H1 (cell line): ENCODE results near the gene SH3GL2. TPM values are rescaled to one million over a fixed set of nuclear protein-coding genes. Genes with fewer than 3 reads are reported as not detected.

Experiments
- CTCF ChIA-PET: fragments of 300-600 bp; sonication (Branson Sonifier 250); formaldehyde crosslinking; loops from one replicate; lab custom pipeline; 2021; ENCODE audit not compliant: partially characterized antibody; lab: Charles Lee
- POLR2A ChIA-PET: fragments of 300-600 bp; sonication (Branson Sonifier 250); formaldehyde crosslinking; loops from one replicate; lab custom pipeline; 2021; ENCODE audit warnings: inconsistent platforms; ENCODE audit not compliant: partially characterized antibody; lab: Charles Lee
- DNase-seq, 2 experiments: peaks; one replicate each; pipeline versions ENCODE4 v3.0.0 to v3.0.0-alpha.2; 2010 to 2022; ENCODE audit warnings: low spot score in 2 of 2, low read depth in 1 of 2, mixed read lengths in 1 of 2
- FAIRE-seq: peaks from 2 replicates; lab custom pipeline; 2011; peaks lifted over from hg19 to GRCh38; lab: Jason Lieb, UNC
- H2AFZ ChIP-seq: 2 replicates; pipeline ENCODE4 v1.8.1; 2012; ENCODE audit warnings: low read length, inconsistent platforms
- H2AK5ac ChIP-seq: 2 replicates; pipeline ENCODE4 v1.6.1; 2013; ENCODE audit warnings: low read depth, low read length
- H2BK120ac ChIP-seq: replicated peaks from 2 replicates; pipeline ENCODE3; 2013; ENCODE audit warnings: low read depth, low read length, inconsistent platforms
- H2BK12ac ChIP-seq: 2 replicates; pipeline ENCODE4 v1.6.1; 2013; ENCODE audit warnings: low read depth, low read length
- H2BK15ac ChIP-seq: 2 replicates; pipeline ENCODE4 v1.6.1; 2013; ENCODE audit warnings: low read length
- H2BK20ac ChIP-seq: 2 replicates; pipeline ENCODE4 v1.6.1; 2013; ENCODE audit warnings: low read length
- H2BK5ac ChIP-seq: 2 replicates; pipeline ENCODE4 v1.6.1; 2013; ENCODE audit warnings: low read depth, low read length
- H3K14ac ChIP-seq: 2 replicates; pipeline ENCODE4 v1.6.1; 2013; ENCODE audit warnings: inconsistent platforms; ENCODE audit not compliant: insufficient read length
- H3K18ac ChIP-seq: 2 replicates; pipeline ENCODE4 v1.6.1; 2013; ENCODE audit warnings: low read length; ENCODE audit errors: extremely low read depth
- H3K23ac ChIP-seq: 2 replicates; pipeline ENCODE4 v1.6.1; 2013; ENCODE audit warnings: inconsistent platforms; ENCODE audit not compliant: insufficient read length
- H3K23me2 ChIP-seq: 2 replicates; pipeline ENCODE4 v1.6.1; 2013; ENCODE audit warnings: low read depth, low read length
- H3K27ac ChIP-seq: 2 replicates; pipeline ENCODE4 v1.6.1; 2011; ENCODE audit warnings: low read depth, low read length, inconsistent platforms
- H3K27me3 ChIP-seq, 4 experiments: replicated peaks in 1 of 4; 1 replicate in 1 of 4; 2 replicates in 3 of 4; pipeline versions ENCODE4 v1.6.1 to v1.8.1; 2011 to 2013; ENCODE audit warnings: low read length in 3 of 4, mild to moderate bottlenecking in 3 of 4, inconsistent platforms in 2 of 4, mixed read lengths in 2 of 4, moderate library complexity in 1 of 4; ENCODE audit not compliant: control insufficient read depth in 3 of 4, insufficient read depth in 3 of 4; ENCODE audit errors: extremely low read depth in 1 of 4
- H3K36me3 ChIP-seq, 4 experiments: 2 replicates each; pipeline versions ENCODE4 v1.6.1 to v1.8.1; 2011 to 2013; ENCODE audit warnings: mild to moderate bottlenecking in 4 of 4, low read length in 3 of 4, moderate library complexity in 2 of 4, control low read depth in 1 of 4, inconsistent platforms in 1 of 4; ENCODE audit not compliant: insufficient read depth in 4 of 4, control insufficient read depth in 2 of 4
- H3K4ac ChIP-seq: replicated peaks from 2 replicates; pipeline ENCODE3; 2013; ENCODE audit warnings: low read length, low read depth, mixed read lengths, inconsistent platforms; ENCODE audit not compliant: insufficient read length
- H3K4me1 ChIP-seq, 4 experiments: replicated peaks in 1 of 4; 1 replicate in 1 of 4; 2 replicates in 3 of 4; pipeline versions ENCODE4 v1.6.1 to v1.8.1; 2011 to 2013; ENCODE audit warnings: low read length in 3 of 4, inconsistent platforms in 2 of 4, mixed read lengths in 1 of 4; ENCODE audit not compliant: insufficient read depth in 4 of 4, control insufficient read depth in 3 of 4
- H3K4me2 ChIP-seq, 2 experiments: 2 replicates each; pipeline versions ENCODE4 v1.6.1 to v1.8.1; 2011 to 2013; ENCODE audit warnings: low read depth in 2 of 2, low read length in 2 of 2, control low read depth in 1 of 2, inconsistent platforms in 1 of 2, mild to moderate bottlenecking in 1 of 2; ENCODE audit not compliant: insufficient read depth in 1 of 2
- H3K4me3 ChIP-seq, 4 experiments: fragments of 200-600, 300-600 bp in 1 of 4; sonication (generic), shearing (Covaris generic), sonication (Bioruptor Twin) in 1 of 4; 2 replicates each; pipeline versions ENCODE4 v1.5.1 to v1.8.1; 2011 to 2016; ENCODE audit warnings: low read length in 4 of 4, low read depth in 3 of 4, control low read depth in 2 of 4, inconsistent platforms in 2 of 4, mild to moderate bottlenecking in 2 of 4, mixed read lengths in 1 of 4, moderate library complexity in 1 of 4; ENCODE audit not compliant: insufficient read depth in 2 of 4; ENCODE audit errors: extremely low read depth in 1 of 4
- H3K56ac ChIP-seq: replicated peaks from 2 replicates; pipeline ENCODE3; 2013; ENCODE audit warnings: low read depth, mild to moderate bottlenecking, mixed read lengths, low read length, inconsistent platforms; ENCODE audit not compliant: insufficient read length
- H3K79me1 ChIP-seq: 2 replicates; pipeline ENCODE4 v1.6.1; 2013; ENCODE audit warnings: low read depth, low read length, control low read depth
- H3K79me2 ChIP-seq, 2 experiments: 2 replicates each; pipeline versions ENCODE4 v1.6.1 to v1.8.1; 2012 to 2013; ENCODE audit warnings: low read length in 2 of 2, mild to moderate bottlenecking in 2 of 2, inconsistent platforms in 1 of 2; ENCODE audit not compliant: insufficient read depth in 2 of 2, control insufficient read depth in 1 of 2
- H3K9ac ChIP-seq, 4 experiments: replicated peaks in 1 of 4; 1 replicate in 1 of 4; 2 replicates in 3 of 4; pipeline versions ENCODE4 v1.6.1 to v1.8.1; 2011 to 2013; ENCODE audit warnings: low read depth in 3 of 4, low read length in 3 of 4, control low read depth in 2 of 4, mild to moderate bottlenecking in 2 of 4, moderate library complexity in 2 of 4, inconsistent platforms in 1 of 4; ENCODE audit errors: extremely low read depth in 1 of 4
- H3K9me3 ChIP-seq, 2 experiments: 2 replicates each; pipeline versions ENCODE4 v1.6.1 to v1.8.1; 2012 to 2013; ENCODE audit warnings: mild to moderate bottlenecking in 2 of 2, moderate library complexity in 2 of 2, control low read depth in 1 of 2, inconsistent platforms in 1 of 2, low read depth in 1 of 2, low read length in 1 of 2, mixed read lengths in 1 of 2; ENCODE audit not compliant: insufficient read depth in 2 of 2
- H4K20me1 ChIP-seq, 2 experiments: replicated peaks in 1 of 2; 2 replicates each; pipeline versions ENCODE3 to v1.8.1; 2011 to 2013; ENCODE audit warnings: inconsistent platforms in 2 of 2, low read length in 2 of 2, mild to moderate bottlenecking in 1 of 2; ENCODE audit not compliant: insufficient read depth in 2 of 2, control insufficient read depth in 1 of 2
- H4K5ac ChIP-seq: 2 replicates; pipeline ENCODE4 v1.6.1; 2013; ENCODE audit warnings: low read length, low read depth, mixed read lengths, inconsistent platforms; ENCODE audit not compliant: insufficient read length
- H4K8ac ChIP-seq: 2 replicates; pipeline ENCODE4 v1.8.0; 2013; ENCODE audit warnings: mild to moderate bottlenecking, moderate library complexity, low read length, inconsistent platforms; ENCODE audit not compliant: insufficient read depth; ENCODE audit errors: extremely low read depth
- H4K91ac ChIP-seq: replicated peaks from 2 replicates; pipeline ENCODE3; 2013; ENCODE audit warnings: low read length, mixed read lengths, inconsistent platforms; ENCODE audit not compliant: insufficient read length
- EGR1 ChIP-seq: IDR thresholded peaks from 2 replicates; pipeline ENCODE4 v1.6.1; 2011; ENCODE audit warnings: low read depth, low read length, borderline replicate concordance
- FOSL1 ChIP-seq: IDR thresholded peaks from 2 replicates; pipeline ENCODE4 v1.6.1; 2011; ENCODE audit warnings: mild to moderate bottlenecking, low read depth, low read length, moderate library complexity; ENCODE audit not compliant: insufficient read depth
- JUND ChIP-seq: IDR thresholded peaks from 2 replicates; pipeline ENCODE4 v1.6.1; 2011; ENCODE audit warnings: mild to moderate bottlenecking, improper control_type of control experiment, low read length
- NANOG ChIP-seq: IDR thresholded peaks from 2 replicates; pipeline ENCODE4 v1.6.1; 2011; ENCODE audit warnings: low read length, low read depth, mild to moderate bottlenecking, inconsistent platforms; ENCODE audit not compliant: insufficient read depth, poor library complexity, severe bottlenecking
- SAP30 ChIP-seq: fragments of 300-600 bp; sonication (generic); IDR thresholded peaks from 2 replicates; pipeline ENCODE4 v1.7.1; 2012; ENCODE audit warnings: low read length, moderate library complexity, mild to moderate bottlenecking, inconsistent platforms; ENCODE audit not compliant: insufficient read depth, insufficient replicate concordance
- polyA plus RNA-seq, 7 experiments: library from polyadenylated mRNA; depleted of rRNA in 3 of 7; stranded (reverse) in 5 of 7; unstranded in 2 of 7; fragments of >200 nt in 5 of 7; fragments of 200-250 nt in 2 of 7; gene quantifications; 1 replicate in 5 of 7; 2 replicates in 1 of 7; 4 replicates in 1 of 7; pipeline versions ENCODE4 v1.2.1 to v1.2.3, GENCODE V29; 2011 to 2013; ENCODE audit warnings: missing spikeins in 2 of 7, mixed read lengths in 2 of 7
- total RNA-seq: library from RNA; stranded (reverse); fragmentation: NEBNext Ultra II Directional; extraction: Animal tissue kit (Norgen Biotek cat#: 25700); gene quantifications from 2 replicates; pipeline ENCODE4 v1.2.1, GENCODE V29; 2021

The SH3GL2 gene
- total and polyA plus RNA-seq, 2 of the 8 experiments (the other 6 are each of a cell fraction or from before 2014, with no cell fraction given) = 4.7 to 5.3 TPM

DNA sequence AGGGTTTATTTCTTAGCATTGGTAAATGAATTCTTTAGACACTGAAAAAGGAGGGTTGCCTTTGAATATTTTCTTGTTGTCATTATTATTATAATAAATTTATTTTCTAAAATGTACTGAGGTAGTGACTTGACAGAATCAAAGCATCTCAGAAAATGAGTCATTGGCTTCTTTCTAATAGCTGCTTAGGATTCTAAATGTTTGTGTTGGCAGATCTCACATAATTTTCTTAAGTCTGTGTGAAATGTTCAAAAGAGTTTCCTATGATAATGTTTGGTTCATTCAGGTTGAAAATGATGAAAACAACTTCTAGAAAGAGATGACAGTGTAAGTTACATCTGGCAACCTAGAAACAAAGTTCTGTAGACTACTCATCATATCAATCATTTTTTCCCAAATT is 69.7 kb downstream of the SH3GL2 start:
- H2BK20ac ChIP-seq = no peak overlapping the region
- no peak overlapping the region for H2BK120ac ChIP-seq
- H3K23ac ChIP-seq = no peak overlapping the region
- no peaks in the 10 kb centered on the region for H3K9me3 ChIP-seq
- H2AFZ ChIP-seq = no peak overlapping the region
- CTCF ChIA-PET = no interaction called here
- no peaks in the 10 kb centered on the region for H3K4me1 ChIP-seq
- H2BK5ac ChIP-seq = no peak overlapping the region
- H3K4me3 ChIP-seq = no peak overlapping the region
- H3K36me3 ChIP-seq = no peaks in the 10 kb centered on the region
- H4K5ac ChIP-seq = no peak overlapping the region
- TF ChIP-seq SAP30 = no peak
- TF ChIP-seq NANOG = no peak
- TF ChIP-seq EGR1 = no peak
- no peak for TF ChIP-seq JUND
- TF ChIP-seq FOSL1 = no peak
- H3K9ac ChIP-seq = no peak overlapping the region
- no peak for FAIRE-seq
- no peaks in the 10 kb centered on the region for H3K79me2 ChIP-seq
- no peak overlapping the region for H2BK15ac ChIP-seq
- H4K8ac ChIP-seq = no peak overlapping the region
- H2AK5ac ChIP-seq = no peak overlapping the region
- no peak overlapping the region for H2BK12ac ChIP-seq
- H3K79me1 ChIP-seq = no peaks in the 10 kb centered on the region
- no peak overlapping the region for H3K4me2 ChIP-seq
- H4K20me1 ChIP-seq = no peaks in the 10 kb centered on the region
- H3K18ac ChIP-seq = no peak overlapping the region
- no peak overlapping the region for H3K14ac ChIP-seq
- H3K27me3 ChIP-seq = no peaks in the 10 kb centered on the region
- H3K4ac ChIP-seq = no peak overlapping the region
- H4K91ac ChIP-seq = no peak overlapping the region
- DNase-seq = no peak
- H3K27ac ChIP-seq = no peak overlapping the region
- POLR2A ChIA-PET = no interaction called here
- H3K23me2 ChIP-seq = no peaks in the 10 kb centered on the region
- no peak overlapping the region for H3K56ac ChIP-seq
